GM19043 (cell line): Measurements from ENCODE around the gene VGLL4.

Experiments
- ATAC-seq: cut with Tn5 transposase; IDR thresholded peaks from one replicate; pipeline ENCODE4 v1.9.1; 2021; ENCODE audit warnings: low read depth; ENCODE audit not compliant: unreplicated experiment

VGLL4 gene

GRCh38 chr3:11654166-11654565, 10.5 kb upstream of the VGLL4 start:
- ATAC-seq = no peak

DNA sequence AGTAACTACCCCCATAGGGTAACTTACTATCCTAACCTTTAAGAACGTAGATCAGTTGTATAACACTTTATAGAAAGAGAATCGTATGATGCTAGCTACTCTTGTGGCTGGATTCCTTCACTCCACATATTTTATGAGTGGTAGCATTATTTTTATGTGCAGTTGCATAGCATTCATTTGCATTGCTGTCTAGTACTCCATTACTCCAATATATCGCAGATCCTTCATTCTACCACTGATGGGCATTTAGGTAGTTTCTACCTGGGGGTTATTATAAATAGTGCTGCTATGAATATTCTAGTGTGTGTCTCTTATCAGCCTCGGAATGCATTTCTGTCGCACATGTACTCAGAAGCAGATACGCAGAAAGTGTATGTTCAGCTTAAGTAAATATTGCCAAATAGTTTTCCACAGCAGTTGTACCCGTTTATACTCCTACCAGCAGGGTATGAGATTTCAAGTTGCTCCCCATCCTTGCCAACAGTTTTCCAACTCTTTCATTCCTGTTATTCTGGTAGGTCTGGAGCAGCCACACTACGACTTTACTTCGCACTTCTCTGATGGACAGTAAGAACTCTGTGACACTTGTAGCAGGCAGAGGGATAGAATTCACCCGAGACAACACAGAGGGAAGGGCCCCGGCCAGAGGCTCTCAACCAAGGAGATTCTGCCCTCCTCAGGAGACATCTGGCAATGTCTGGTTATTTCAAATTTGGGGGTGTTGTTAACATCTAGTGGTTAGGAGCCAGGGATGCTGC, 9.8 kb upstream of the VGLL4 start:
- no peak for ATAC-seq

- ATAC-seq = no peak
Measured at GRCh38 chr3:11651900-11652299, 8.2 kb upstream of the VGLL4 start.

DNA sequence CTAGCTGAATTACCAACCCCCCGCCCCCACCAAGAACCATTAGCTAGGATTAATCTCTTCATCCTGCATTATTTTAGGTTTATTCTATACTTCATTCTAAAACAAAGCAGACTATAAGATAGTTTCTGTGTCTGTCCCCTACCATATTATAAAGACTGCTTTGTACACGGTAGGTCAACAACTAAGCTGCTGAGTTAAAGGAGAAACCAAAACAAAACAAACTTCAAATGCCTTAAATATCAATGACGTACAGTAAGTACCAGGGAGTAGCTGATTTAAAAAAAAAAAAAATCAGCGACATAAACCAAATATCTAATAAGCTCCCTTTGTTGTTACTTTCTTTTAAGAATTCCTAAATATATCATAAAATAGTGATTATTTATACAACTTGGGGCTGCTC, 7.8 kb upstream of the VGLL4 start:
- ATAC-seq = no peak

GRCh38 chr3:11650391-11650790, 6.7 kb upstream of the VGLL4 start:
- ATAC-seq = no peak

- ATAC-seq = no peak
Measured at GRCh38 chr3:11648735-11649134, 5.0 kb upstream of the VGLL4 start.

- ATAC-seq = no peak
Measured at GRCh38 chr3:11643201-11643603, 513 bp downstream of the VGLL4 start.

DNA sequence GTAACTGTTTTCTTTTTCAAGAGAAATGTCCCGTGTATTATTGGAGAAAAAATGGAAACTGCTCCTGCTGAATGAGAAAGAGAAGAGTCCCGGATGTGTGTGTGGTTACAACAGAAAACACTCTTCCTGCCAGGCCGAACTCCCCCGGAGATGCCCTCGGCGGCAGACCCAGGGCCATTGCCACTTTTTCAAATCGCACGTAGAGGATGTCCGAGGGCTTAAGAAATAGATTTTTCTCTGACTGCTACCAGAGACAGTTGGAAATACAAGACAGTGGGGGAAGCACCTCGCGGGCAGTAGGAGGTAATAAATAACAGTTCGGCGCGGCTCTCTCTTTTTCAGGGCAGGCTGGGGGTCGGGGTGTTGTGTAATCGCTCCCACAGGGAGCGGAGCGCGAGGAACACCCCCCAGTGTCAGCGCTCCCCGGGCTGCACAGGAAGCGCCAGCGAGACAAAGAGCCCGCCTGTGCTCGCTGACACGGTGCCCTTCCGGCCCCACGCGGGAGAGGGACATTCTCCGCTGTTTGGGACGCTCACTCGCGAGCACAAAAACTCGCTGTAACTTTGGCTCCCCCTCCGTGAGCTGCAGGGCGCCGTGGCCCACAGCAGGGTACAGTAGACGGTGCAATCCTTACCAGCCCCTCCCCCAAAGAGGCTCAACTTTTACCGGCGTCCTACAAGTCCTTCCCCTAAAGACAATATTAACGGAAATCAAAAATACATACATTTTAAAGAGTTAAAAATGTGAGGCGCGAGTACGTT, 1.1 kb downstream of the VGLL4 start:
- peak; percentile 56 for ATAC-seq

DNA sequence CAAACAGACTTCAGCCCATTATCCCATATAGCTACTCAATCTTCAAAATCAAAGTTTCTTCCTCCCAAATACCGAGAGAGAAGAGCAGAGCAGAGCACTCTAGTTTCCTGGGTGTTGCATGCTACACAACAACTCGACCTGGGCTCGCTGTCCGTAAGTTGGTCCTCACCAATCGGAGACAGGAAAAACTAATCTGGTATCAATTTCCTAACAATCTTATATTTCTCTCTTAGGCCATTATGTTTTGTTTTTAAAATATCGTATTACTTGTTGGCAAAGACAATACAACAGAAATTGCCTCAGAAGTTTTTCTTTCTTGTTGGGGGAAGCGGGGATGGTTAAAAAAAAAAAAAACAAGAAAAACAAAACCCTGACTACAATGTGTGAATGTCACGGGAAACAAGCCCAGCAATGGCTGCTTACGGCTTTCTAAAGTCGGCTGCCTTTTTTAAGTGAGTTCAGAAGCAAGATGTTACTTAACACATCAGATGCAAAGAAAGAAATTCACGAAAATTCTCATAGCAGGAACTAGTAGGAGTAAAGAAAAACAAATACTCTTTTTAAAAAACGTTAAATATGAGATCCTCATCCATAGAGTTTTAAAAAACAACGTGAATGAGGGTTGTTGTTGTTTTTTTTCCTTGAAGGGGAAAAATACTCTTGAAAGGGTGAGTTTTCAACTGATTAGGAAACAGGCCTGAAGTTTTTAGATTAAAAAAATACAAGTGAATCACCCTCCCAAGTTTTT, 1.9 kb downstream of the VGLL4 start:
- ATAC-seq = no peak

DNA sequence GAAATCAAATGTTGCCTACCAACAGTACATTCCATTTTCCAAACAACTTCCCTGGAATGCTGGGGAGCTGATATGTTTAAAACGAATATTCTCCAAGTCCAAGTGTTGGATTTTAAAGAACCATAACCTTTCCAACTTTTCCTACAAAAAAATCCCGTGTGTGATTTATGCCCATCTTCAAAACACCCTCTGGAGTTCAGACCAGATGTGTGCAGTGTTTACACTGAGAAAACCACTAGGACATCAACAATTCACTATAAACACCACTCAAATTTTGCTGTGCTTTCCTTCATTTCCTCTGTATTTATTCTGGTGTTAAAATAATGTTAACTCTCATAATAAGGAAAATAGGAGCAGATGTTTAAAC, 2.4 kb downstream of the VGLL4 start:
- ATAC-seq = no peak

- no peak for ATAC-seq
Measured at GRCh38 chr3:11640009-11640673, 3.6 kb downstream of the VGLL4 start.

DNA sequence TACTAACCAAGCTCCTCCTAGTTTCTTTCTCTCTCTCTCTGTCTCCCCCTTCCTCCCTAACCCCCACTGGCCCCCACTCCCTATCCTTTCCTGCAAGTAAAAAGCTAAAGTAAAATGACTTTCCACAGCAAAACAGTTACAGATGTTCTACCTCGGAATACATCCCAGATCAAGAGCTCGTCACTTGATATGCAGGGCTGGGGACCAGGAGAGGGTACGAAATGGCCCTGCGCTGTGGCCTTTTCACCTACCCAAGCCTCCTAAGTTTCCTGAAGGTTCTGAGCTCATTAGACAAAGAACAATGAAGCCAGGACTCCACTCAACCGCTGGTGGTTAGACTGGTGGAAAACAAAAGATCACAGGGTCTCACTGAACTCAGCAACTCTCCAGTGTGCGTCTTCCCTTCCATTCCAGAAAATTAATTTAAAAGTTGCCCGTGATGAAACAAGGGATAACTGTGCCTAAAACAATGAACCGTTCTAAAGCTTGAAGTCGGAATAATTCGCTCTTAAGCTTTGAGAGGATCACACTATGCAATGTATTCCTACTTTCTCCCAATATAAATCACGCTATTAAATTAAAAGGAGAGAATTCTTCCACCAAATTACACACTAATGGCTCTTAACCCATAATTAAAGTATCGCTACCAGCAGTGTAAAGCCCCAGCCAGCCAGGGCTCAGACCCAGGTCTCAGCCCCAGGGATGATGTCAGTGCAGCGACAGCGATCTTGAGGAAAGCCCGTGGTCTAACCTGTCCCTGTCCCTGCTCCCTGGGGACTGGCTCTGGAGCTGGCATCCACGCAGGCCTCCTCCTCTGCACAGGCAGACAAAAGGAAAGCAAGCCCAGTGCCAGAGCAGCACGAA, 5.0 kb downstream of the VGLL4 start:
- no peak for ATAC-seq

DNA sequence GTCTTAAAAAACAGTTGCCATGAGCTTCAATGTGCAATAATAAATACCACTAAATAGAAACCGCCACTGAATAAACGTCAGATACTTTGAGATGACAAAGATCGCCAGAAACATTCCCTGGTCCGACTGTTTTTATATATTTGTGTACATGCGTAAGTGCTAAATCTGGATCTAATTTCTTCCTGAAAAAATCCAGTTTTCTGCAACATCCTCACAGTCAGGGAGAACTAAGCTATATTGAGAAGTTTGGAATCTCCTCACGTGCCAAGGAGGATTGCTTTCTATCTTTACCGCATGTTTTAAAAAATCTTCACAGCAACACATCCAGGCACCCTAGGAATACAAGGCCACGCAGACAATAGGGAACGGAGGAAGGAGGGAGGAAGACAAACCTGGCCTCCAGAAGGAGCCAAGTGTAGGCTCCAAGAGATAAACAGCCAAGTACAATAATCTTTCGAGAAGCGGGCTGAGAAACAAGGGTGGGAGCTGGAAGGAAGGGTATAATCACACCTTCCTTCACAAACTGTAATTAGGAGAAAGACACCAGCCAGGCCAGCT, 5.7 kb downstream of the VGLL4 start:
- no peak for ATAC-seq

GRCh38 chr3:11636394-11636770, 7.3 kb downstream of the VGLL4 start:
- no peak for ATAC-seq

GRCh38 chr3:11635680-11636393, 7.9 kb downstream of the VGLL4 start:
- ATAC-seq = no peak

- ATAC-seq = no peak
Measured at GRCh38 chr3:11634974-11635612, 8.6 kb downstream of the VGLL4 start.

GRCh38 chr3:11634081-11634635, 9.6 kb downstream of the VGLL4 start:
- ATAC-seq = no peak

GRCh38 chr3:11632966-11633365, 10.7 kb downstream of the VGLL4 start:
- ATAC-seq = no peak
